HepG2 (cell line): Measurements from ENCODE around the gene IRF2BPL. TPM values are rescaled to one million over a fixed set of nuclear protein-coding genes. Genes with fewer than 3 reads are reported as not detected.

Experiments used
- ATAC-seq: fragments of 200-7000 bp; cut with Tn5 transposase; 3 replicates; pipeline ENCODE4 v1.9.1; 2020; ENCODE audit warnings: mild to moderate bottlenecking, moderate library complexity
- BruUV-seq: library from RNA; stranded (reverse); fragments of 400-500 nt; replicated peaks from 2 replicates; lab custom pipeline; 2021; lab: Mats Ljungman, UMichigan
- CTCF ChIA-PET: fragments of 300-600 bp; formaldehyde crosslinking; extraction: SDS; loops from one replicate; lab custom pipeline; 2021; ENCODE audit warnings: low total read pairs, inconsistent platforms, low intra/inter-chr PET ratio; lab: Yijun Ruan, JAX
- POLR2A ChIA-PET: fragments of 350-600 bp; sonication (Branson Sonifier 250); formaldehyde crosslinking; loops from one replicate; lab custom pipeline; 2020; ENCODE audit warnings: antibody characterized with exemption, inconsistent platforms; lab: Yijun Ruan, JAX
- DNase-seq: peaks from one replicate; pipeline ENCODE4 v3.0.0-alpha.2; 2015; ENCODE audit warnings: low spot score
- FAIRE-seq: peaks from 3 replicates; lab custom pipeline; 2011; peaks lifted over from hg19 to GRCh38; lab: Jason Lieb, UNC
- H2AFZ ChIP-seq: one replicate; pipeline ENCODE4 v1.6.1; 2011; ENCODE audit warnings: low read length, inconsistent platforms
- H3K27ac ChIP-seq: fragments of 300-600 bp; 3 replicates; pipeline ENCODE4 v1.8.0; 2011; ENCODE audit warnings: mixed run types, mild to moderate bottlenecking, mixed read lengths, low read length, inconsistent platforms; ENCODE audit not compliant: insufficient read depth; ENCODE audit errors: extremely low read length
- H3K27me3 ChIP-seq, 2 experiments: fragments of 200-600 bp in 1 of 2; 2 replicates in 1 of 2; 3 replicates in 1 of 2; pipeline versions ENCODE4 v1.6.0 to v1.8.0; 2011; ENCODE audit warnings: low read length in 2 of 2, mild to moderate bottlenecking in 2 of 2, moderate library complexity in 2 of 2, inconsistent platforms in 1 of 2; ENCODE audit not compliant: insufficient read depth in 2 of 2, control insufficient read depth in 1 of 2
- H3K36me3 ChIP-seq, 2 experiments: fragments of 200-600 bp in 1 of 2; replicated peaks in 1 of 2; 2 replicates in 1 of 2; 3 replicates in 1 of 2; pipeline versions ENCODE4 v1.5.1 to v1.8.0; 2011; ENCODE audit warnings: low read length in 2 of 2, inconsistent platforms in 1 of 2; ENCODE audit not compliant: insufficient read depth in 2 of 2, control insufficient read depth in 1 of 2
- H3K4me1 ChIP-seq: 2 replicates; pipeline ENCODE4 v1.5.1; 2012; ENCODE audit warnings: low read length, inconsistent platforms; ENCODE audit not compliant: insufficient read depth
- H3K4me2 ChIP-seq: 2 replicates; pipeline ENCODE4 v1.6.0; 2011; ENCODE audit warnings: low read depth, low read length, inconsistent platforms
- H3K4me3 ChIP-seq, 3 experiments: fragments of 200-600 bp in 1 of 3; sonication (generic), shearing (Covaris generic) in 1 of 3; replicated peaks in 1 of 3; 2 replicates each; pipeline ENCODE4 v1.5.1; 2011 to 2016; ENCODE audit warnings: low read length in 3 of 3, inconsistent platforms in 2 of 3, low read depth in 2 of 3, mild to moderate bottlenecking in 2 of 3, control low read depth in 1 of 3, mixed read lengths in 1 of 3; ENCODE audit not compliant: insufficient read depth in 1 of 3
- H3K79me2 ChIP-seq: one replicate; pipeline ENCODE4 v1.6.1; 2011; ENCODE audit warnings: low read length, inconsistent platforms; ENCODE audit not compliant: insufficient read depth
- H3K9ac ChIP-seq: 2 replicates; pipeline ENCODE4 v1.6.0; 2011; ENCODE audit warnings: mild to moderate bottlenecking, low read depth, low read length, inconsistent platforms; ENCODE audit not compliant: insufficient read depth
- H3K9me3 ChIP-seq: 2 replicates; pipeline ENCODE4 v1.5.1; 2012; ENCODE audit warnings: mild to moderate bottlenecking, low read length
- H4K20me1 ChIP-seq: 2 replicates; pipeline ENCODE4 v1.6.0; 2011; ENCODE audit warnings: inconsistent platforms, mild to moderate bottlenecking, low read length, moderate library complexity; ENCODE audit not compliant: insufficient read depth
- AHDC1 ChIP-seq: sonication (generic); formaldehyde crosslinking; IDR thresholded peaks from 2 replicates; pipeline ENCODE4 v1.5.1; 2020; ENCODE audit warnings: mild to moderate bottlenecking, missing genetic modification reagents, borderline replicate concordance
- CREB3 ChIP-seq: sonication (generic); formaldehyde crosslinking; IDR thresholded peaks from 2 replicates; pipeline ENCODE4 v1.5.0; 2020; ENCODE audit warnings: missing genetic modification reagents
- GATA4 ChIP-seq: sonication (generic); IDR thresholded peaks from 2 replicates; pipeline ENCODE4 v1.6.1; 2016; ENCODE audit warnings: antibody characterized with exemption, low read depth, borderline replicate concordance
- RFX1 ChIP-seq: fragments of 450-650 bp; IDR thresholded peaks from 2 replicates; pipeline ENCODE4 v1.6.1; 2017
- RFX3 ChIP-seq: IDR thresholded peaks from 2 replicates; pipeline ENCODE4 v1.6.1; 2016; ENCODE audit warnings: missing biosample characterization, missing genetic modification reagents
- RFX5 ChIP-seq: IDR thresholded peaks from 2 replicates; pipeline ENCODE4 v1.6.1; 2011; ENCODE audit warnings: low read depth, low read length, improper control_type of control experiment
- ZNF652 ChIP-seq: IDR thresholded peaks from 2 replicates; pipeline ENCODE4 v1.6.1; 2016; ENCODE audit warnings: low read depth, borderline replicate concordance
- WGBS: methylation state at CpG from one replicate; pipeline ENCODE4 v1.1.6; 2017; ENCODE audit warnings: low lambda C conversion rate; 5-methylcytosine and 5-hydroxymethylcytosine counted together
- in situ Hi-C: cut with HindIII; loops from 2 replicates; pipeline ENCODE4 v1.10.0; 2017; ENCODE audit warnings: low pct_unique_long_range_greater_than_20kb; ENCODE audit not compliant: extremely low pct_ligation_motif_present
- intact Hi-C: fragments of 100-400 bp; cut with micrococcal nuclease; formaldehyde crosslinking; loops from one replicate; pipeline ENCODE4 v1.10.0; 2022; ENCODE audit not compliant: unreplicated experiment
- polyA plus RNA-seq, 8 experiments: library from polyadenylated mRNA; depleted of rRNA in 3 of 8; stranded (reverse) in 7 of 8; unstranded in 1 of 8; fragments of >200 nt; fragmentation: Illumina TruSeq in 4 of 8; extraction: Trizol in 4 of 8; gene quantifications; 2 replicates each; pipeline versions ENCODE4 v1.2.1 to v1.2.3, GENCODE V29; 2011 to 2016; ENCODE audit warnings: low read depth in 4 of 8, missing spikeins in 1 of 8, mixed read lengths in 1 of 8; ENCODE audit not compliant: insufficient read depth in 1 of 8
- total RNA-seq, 5 experiments: library from RNA; depleted of rRNA; stranded (reverse); fragments of >200 nt; fragmentation: Illumina TruSeq; extraction: Trizol; gene quantifications; 2 replicates each; pipeline ENCODE4 v1.2.3, GENCODE V29; 2016; ENCODE audit warnings: low read depth in 1 of 5

Gene IRF2BPL
- total and polyA plus RNA-seq, 2 of the 13 experiments (the other 11 are each of a cell fraction or from before 2014, with no cell fraction given) = 6.6 to 8.4 TPM

GRCh38 chr14:76985540-76986230 is 42.8 kb downstream of the IRF2BPL start:
- peaks cover 0 to 1% of the 10 kb centered on the region in 2 experiments; a peak in 1 of 5 replicates for H3K27me3 ChIP-seq
- TF ChIP-seq AHDC1 (CRISPR knock-in tag) (no peak), RFX5 (peak; percentile 40; the same call in 1 of the 2 replicates), RFX1 (peak; percentile 67), CREB3 (CRISPR knock-in tag) (no peak), GATA4 (no peak), RFX3 (CRISPR knock-in tag) (0 out of 2 replicates have a peak, but pooled peaks have one; percentile 36), ZNF652 (CRISPR knock-in tag) (peak; percentile 45; the same call in 1 of the 2 replicates)
- no peak for FAIRE-seq
- peaks cover 29% of the 10 kb centered on the region for H3K4me1 ChIP-seq
- no peak overlapping the region for H3K9ac ChIP-seq
- 0% methylated on average over 1 of the region's 4 CpGs for WGBS
- H4K20me1 ChIP-seq = no peaks in the 10 kb centered on the region
- H3K27ac ChIP-seq = no peak overlapping the region
- H3K4me3 ChIP-seq = no peak overlapping the region
- peaks cover 9% of the 10 kb centered on the region; the same call in 1 of the 2 replicates for H3K9me3 ChIP-seq
- ChIA-PET CTCF (no interaction called here), POLR2A (interaction anchor here (0.8 to 1.1 kb wide), 2 partner anchors 13 to 33 kb away, joined by 3 read pairs; no protein-coding TSS in a partner anchor)
- in situ Hi-C loops = no loop called here
- intact Hi-C loops = no loop called here
- BruUV-seq = no TSS peak
- H3K4me2 ChIP-seq = no peak overlapping the region
- H2AFZ ChIP-seq = no peak overlapping the region
- H3K36me3 ChIP-seq = no peaks in the 10 kb centered on the region
- no peak for DNase-seq
- H3K79me2 ChIP-seq = no peaks in the 10 kb centered on the region
- ATAC-seq = peak; percentile 39
